Natural killer cell (primary cell): ENCODE results near the gene MX2. TPM values are rescaled to one million over a fixed set of nuclear protein-coding genes. Genes with fewer than 3 reads are reported as not detected.

Experiments
- ATAC-seq, 3 donors: fragments of 150-1000 bp in 2 of 3; fragments of 200-7000 bp in 1 of 3; cut with Tn5 transposase; 1 replicate in 1 of 3; 2 replicates in 2 of 3; pipeline ENCODE4 v1.10.0; 2021; ENCODE audit warnings: mild to moderate bottlenecking in 2 of 3, moderate library complexity in 2 of 3
- DNase-seq, 2 donors: peaks; one replicate each; pipeline versions ENCODE4 v3.0.0 to v3.0.0-alpha.2; 2013 to 2021; ENCODE audit warnings: mixed read lengths in 1 of 2
- H3K27ac ChIP-seq: one replicate; pipeline ENCODE4 v1.5.1; 2013; ENCODE audit warnings: mild to moderate bottlenecking, low read length
- H3K27me3 ChIP-seq: one replicate; pipeline ENCODE4 v1.6.1; 2013; ENCODE audit warnings: low read length; ENCODE audit not compliant: control insufficient read depth, insufficient read depth
- H3K36me3 ChIP-seq: one replicate; pipeline ENCODE4 v1.6.1; 2013; ENCODE audit warnings: low read length; ENCODE audit not compliant: control insufficient read depth, insufficient read depth
- H3K4me1 ChIP-seq: one replicate; pipeline ENCODE4 v1.6.1; 2013; ENCODE audit warnings: low read length; ENCODE audit not compliant: control insufficient read depth, insufficient read depth
- H3K4me3 ChIP-seq: one replicate; pipeline ENCODE4 v1.5.1; 2013; ENCODE audit warnings: low read length
- H3K9me3 ChIP-seq: one replicate; pipeline ENCODE4 v1.6.1; 2013; ENCODE audit warnings: low read length; ENCODE audit not compliant: control insufficient read depth, insufficient read depth
- H3K27ac Mint-ChIP-seq, 2 donors: one replicate each; pipeline ENCODE4 v1.8.0; 2022; ENCODE audit warnings: mild to moderate bottlenecking in 2 of 2, mixed read lengths in 2 of 2, moderate library complexity in 1 of 2
- H3K27me3 Mint-ChIP-seq, 2 donors: one replicate each; pipeline ENCODE4 v1.8.0; 2022; ENCODE audit warnings: low read depth in 2 of 2, mixed read lengths in 2 of 2
- H3K36me3 Mint-ChIP-seq: one replicate; pipeline ENCODE4 v1.8.0; 2022; ENCODE audit warnings: mixed read lengths
- H3K4me1 Mint-ChIP-seq, 2 donors: one replicate each; pipeline ENCODE4 v1.8.0; 2022; ENCODE audit warnings: mixed read lengths in 2 of 2
- H3K4me3 Mint-ChIP-seq: one replicate; pipeline ENCODE4 v1.8.0; 2022; ENCODE audit warnings: mild to moderate bottlenecking, moderate library complexity, mixed read lengths
- H3K9me3 Mint-ChIP-seq, 2 donors: one replicate each; pipeline ENCODE4 v1.8.0; 2022; ENCODE audit warnings: mixed read lengths in 2 of 2
- WGBS: methylation state at CpG from one replicate; pipeline ENCODE4 v1.1.7; 2013; ENCODE audit warnings: missing lambda C conversion rate; ENCODE audit not compliant: insufficient coverage; 5-methylcytosine and 5-hydroxymethylcytosine counted together
- intact Hi-C: fragments of 100-400 bp; cut with micrococcal nuclease; formaldehyde crosslinking; loops from one replicate; pipeline ENCODE4 v1.14.2; 2022
- total RNA-seq, 4 donors: library from RNA; stranded (reverse); fragments of 120-200 nt in 1 of 4; gene quantifications; one replicate each; pipeline versions ENCODE4 v1.2.3 to v1.2.4, GENCODE V29; 2013 to 2022
- TF ChIP-seq, protein P1 (sequence below): fragments of 200-600 bp; IDR thresholded peaks from one replicate; pipeline ENCODE4 v1.8.0; 2022; ENCODE audit warnings: antibody characterized with exemption

MX2 gene
- total RNA-seq, 3 donors from 2014 or later (not counting 1 experiment from before 2014, with no cell fraction given), result 37.9 to 73.9 (median 42.6) TPM

DNA sequence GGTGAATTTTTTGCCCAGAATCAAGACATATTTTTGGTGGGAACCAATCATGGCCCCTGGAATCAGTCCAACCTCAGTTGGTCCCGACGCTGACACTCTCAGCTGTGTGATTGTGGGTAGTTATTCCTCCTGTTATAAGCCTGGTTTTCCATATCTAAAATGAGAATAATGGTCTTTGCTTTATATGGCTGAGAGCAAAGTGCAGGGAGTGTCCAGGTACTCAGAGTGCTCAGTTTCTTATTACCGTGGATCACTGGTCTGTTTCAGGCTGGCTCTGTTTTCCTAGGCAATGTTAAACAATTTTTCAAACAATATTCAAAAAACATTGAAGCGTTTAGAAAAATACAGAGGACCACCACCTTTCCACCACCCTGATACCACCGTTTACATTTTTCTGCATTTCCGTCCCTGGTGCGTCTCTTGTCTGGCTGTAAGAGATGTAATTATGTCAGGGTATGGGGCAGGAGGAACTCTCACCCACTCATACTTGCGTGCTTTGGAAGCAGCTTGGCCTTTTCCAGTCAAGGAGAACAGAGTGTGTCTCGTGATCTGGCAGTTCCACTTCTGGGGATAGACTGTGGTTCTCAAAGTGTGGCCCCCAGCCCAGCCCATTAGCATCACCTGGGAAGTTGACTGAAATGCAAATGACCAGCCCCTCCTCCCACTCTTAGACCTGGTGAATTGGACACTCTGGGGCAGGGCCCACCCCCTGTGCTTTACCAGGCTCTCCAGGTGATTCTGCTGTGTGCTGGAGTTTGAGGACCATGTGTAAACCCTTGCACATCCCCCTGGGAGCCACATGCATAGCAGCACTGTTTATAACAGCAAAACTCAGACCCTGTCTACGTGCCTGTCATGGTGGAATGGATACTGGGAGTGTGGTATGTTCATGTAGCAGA, 71.0 kb downstream of the MX2 start:
- intact Hi-C loops, result no loop called here
- 89% methylated on average over 7 of the region's 10 CpGs for WGBS
- ATAC-seq (no peak), DNase-seq (no peak)
- Histone ChIP-seq H3K27me3 (no peaks in the 10 kb centered on the region), H3K4me1 (no peaks in the 10 kb centered on the region), H3K4me3 (no peak overlapping the region), H3K9me3 (no peaks in the 10 kb centered on the region), H3K27ac (no peak overlapping the region), H3K36me3 (peaks cover 54% of the 10 kb centered on the region)
- no peak overlapping the region for H3K4me3 Mint-ChIP-seq
- no peaks in the 10 kb centered on the region for H3K27me3 Mint-ChIP-seq
- TF ChIP-seq, protein P1, sequence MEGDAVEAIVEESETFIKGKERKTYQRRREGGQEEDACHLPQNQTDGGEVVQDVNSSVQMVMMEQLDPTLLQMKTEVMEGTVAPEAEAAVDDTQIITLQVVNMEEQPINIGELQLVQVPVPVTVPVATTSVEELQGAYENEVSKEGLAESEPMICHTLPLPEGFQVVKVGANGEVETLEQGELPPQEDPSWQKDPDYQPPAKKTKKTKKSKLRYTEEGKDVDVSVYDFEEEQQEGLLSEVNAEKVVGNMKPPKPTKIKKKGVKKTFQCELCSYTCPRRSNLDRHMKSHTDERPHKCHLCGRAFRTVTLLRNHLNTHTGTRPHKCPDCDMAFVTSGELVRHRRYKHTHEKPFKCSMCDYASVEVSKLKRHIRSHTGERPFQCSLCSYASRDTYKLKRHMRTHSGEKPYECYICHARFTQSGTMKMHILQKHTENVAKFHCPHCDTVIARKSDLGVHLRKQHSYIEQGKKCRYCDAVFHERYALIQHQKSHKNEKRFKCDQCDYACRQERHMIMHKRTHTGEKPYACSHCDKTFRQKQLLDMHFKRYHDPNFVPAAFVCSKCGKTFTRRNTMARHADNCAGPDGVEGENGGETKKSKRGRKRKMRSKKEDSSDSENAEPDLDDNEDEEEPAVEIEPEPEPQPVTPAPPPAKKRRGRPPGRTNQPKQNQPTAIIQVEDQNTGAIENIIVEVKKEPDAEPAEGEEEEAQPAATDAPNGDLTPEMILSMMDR, result no peak
- H3K27ac Mint-ChIP-seq, result no peak overlapping the region
- H3K4me1 Mint-ChIP-seq, result peaks cover 0 to 2% of the 10 kb centered on the region in 2 donors
- H3K9me3 Mint-ChIP-seq, result peaks cover 0 to 3% of the 10 kb centered on the region in 2 donors
- H3K36me3 Mint-ChIP-seq, result peaks cover 28% of the 10 kb centered on the region

DNA sequence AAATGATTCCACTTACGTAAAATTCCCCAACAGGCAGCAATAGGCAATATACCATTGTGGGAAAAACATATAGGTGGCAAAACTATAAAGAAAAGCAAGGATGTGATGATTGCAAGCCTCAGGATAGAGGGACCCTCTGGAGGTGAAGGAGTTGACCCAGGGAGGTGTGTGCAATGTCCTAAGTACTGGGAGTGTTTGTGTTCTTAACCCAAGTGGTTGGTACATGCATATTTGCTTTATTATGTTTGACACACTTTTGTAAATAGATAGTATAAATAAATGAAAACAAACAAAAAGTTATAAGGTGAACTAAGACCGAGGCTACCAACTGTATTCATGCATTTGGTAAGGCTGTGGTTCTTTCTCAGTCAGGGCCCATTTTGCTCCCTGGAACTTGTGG, 71.7 kb downstream of the MX2 start:
- WGBS, result 100% methylated on average over 1 of the region's 2 CpGs

DNA sequence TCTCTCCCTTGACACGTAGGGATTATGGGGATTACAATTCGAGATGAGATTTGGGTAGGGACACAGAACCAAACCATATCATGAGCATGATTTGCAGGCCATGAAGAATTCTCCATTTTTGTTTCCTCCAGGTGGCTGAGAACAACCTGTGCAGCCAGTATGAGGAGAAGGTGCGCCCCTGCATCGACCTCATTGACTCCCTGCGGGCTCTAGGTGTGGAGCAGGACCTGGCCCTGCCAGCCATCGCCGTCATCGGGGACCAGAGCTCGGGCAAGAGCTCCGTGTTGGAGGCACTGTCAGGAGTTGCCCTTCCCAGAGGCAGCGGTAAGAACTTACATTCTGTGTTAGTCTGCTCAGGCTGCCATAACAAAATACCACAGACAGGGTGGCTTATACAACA, 73.9 kb downstream of the MX2 start:
- no peak overlapping the region for H3K27ac Mint-ChIP-seq
- TF ChIP-seq, protein P1, result no peak
- intact Hi-C loops, result no loop called here
- DNase-seq (no peak), ATAC-seq (no peak)
- Histone ChIP-seq H3K9me3 (no peaks in the 10 kb centered on the region), H3K4me3 (no peak overlapping the region), H3K27ac (no peak overlapping the region), H3K36me3 (peaks cover 75% of the 10 kb centered on the region), H3K27me3 (no peaks in the 10 kb centered on the region), H3K4me1 (no peaks in the 10 kb centered on the region)
- H3K4me1 Mint-ChIP-seq, result no peaks in the 10 kb centered on the region
- 96% methylated on average over 11 of the region's 11 CpGs for WGBS
- no peak overlapping the region for H3K4me3 Mint-ChIP-seq
- H3K36me3 Mint-ChIP-seq, result peaks cover 37% of the 10 kb centered on the region
- H3K27me3 Mint-ChIP-seq, result no peaks in the 10 kb centered on the region
- H3K9me3 Mint-ChIP-seq, result peaks cover 0 to 3% of the 10 kb centered on the region in 2 donors

More for the DNA sequence above, 71.7 kb downstream of the MX2 start:
- Mint-ChIP-seq H3K4me1 (no peaks in the 10 kb centered on the region), H3K4me3 (no peak overlapping the region), H3K36me3 (peaks cover 36% of the 10 kb centered on the region), H3K27ac (no peak overlapping the region), H3K9me3 (peaks cover 0 to 3% of the 10 kb centered on the region in 2 donors), H3K27me3 (no peaks in the 10 kb centered on the region)
- Histone ChIP-seq H3K9me3 (no peaks in the 10 kb centered on the region), H3K36me3 (peaks cover 61% of the 10 kb centered on the region), H3K4me3 (no peak overlapping the region), H3K27me3 (no peaks in the 10 kb centered on the region), H3K4me1 (no peaks in the 10 kb centered on the region), H3K27ac (no peak overlapping the region)
- DNase-seq (no peak), ATAC-seq (no peak)
- intact Hi-C loops, result no loop called here
- TF ChIP-seq, protein P1, result no peak
